ENCODE measurements around the gene SCD.

SCD gene

DNA sequence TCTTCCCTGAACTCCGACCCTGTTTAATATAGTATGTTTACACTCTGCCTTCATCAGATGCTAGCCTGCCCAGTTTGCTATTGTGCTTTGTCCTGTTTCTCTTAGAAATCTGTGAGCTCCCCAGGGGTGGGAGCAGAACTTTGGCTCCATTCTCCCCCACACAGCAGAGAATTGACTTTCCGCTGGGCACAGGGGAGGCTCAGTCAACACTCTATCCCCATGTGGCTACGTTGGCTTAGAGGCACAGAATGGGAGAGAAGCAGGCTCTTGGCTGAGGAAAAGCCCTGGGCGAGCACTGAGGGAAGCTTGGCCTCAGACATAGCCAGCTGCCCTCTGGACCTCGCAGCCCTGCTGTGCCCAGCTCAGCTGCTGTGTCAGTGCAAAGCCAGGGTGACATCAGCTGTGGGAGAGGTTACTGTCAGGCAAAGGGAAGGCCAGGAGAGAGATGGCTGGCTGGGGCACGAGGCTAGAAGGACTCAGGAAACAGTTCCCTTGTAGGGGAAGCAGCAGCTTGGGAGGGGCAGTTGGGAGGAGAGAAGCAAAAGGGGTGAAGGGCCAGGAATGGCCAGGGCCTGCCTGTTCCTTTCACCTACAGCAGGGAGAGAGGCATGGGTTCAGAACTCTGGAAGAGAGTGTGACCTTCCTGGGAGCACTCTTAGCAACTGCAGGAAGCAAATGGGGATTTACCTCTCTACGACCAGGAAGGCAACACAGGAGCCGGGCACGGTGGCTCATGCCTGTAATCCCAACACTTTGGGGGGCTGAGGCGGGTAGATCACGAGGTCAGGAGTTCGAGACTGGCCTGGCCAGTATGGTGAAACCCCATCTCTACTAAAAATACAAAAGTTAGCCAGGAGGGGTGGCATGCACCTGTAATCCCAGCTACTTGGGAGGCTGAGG lies 5.8 kb upstream of the SCD start:
- peak; percentile 62 to 80 for DNase-seq

DNA sequence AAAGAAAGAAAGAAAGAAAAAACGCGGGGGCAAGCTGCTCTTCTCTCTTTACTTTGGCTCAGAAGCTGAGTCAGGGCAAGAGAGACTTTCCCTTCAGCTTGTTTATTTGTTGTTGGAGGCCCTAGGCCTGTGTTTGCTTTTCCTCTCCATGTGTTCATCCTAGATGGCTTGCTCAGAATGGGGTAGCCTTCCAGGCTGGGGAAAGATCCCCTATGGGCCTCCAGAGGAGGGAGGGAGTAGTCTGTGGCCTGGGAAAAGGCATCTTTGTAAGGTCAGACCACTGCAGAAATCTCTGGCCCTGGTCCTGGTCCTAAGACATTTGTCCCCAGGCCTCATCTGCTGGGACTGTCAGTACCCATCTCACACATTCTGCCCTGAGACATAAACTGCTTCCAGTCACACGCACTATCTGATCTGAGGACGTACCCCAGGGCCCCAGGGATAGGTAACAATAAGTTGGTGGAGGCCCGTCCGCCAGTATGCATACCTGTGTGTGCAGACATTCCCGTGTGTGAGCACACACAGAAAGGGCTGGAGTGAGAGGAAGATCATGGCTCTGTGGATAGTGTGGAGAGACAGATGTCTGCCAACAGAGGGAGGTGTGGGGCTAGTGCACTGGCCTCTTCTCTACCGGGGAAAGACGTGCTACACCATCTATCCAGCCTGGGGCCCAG lies 4.9 kb upstream of the SCD start:
- DNase-seq, result peak; percentile 56 to 59

DNA sequence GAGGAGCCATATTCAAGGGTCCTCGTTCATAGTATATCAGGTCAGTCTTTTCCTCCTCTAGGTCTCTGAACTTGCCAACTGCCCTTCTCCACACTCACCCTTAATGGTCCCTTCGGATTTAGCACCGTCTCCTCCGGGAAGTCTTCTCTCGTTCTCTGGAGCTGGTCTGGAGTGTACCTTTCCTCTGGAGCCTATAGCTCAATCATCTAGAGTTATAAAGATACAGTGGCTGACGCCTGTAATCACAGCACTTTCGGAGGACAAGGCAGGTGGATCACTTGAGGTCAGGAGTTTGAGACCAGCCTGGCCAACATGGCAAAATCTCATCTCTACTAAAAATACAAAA lies 4.4 kb upstream of the SCD start:
- no peak for DNase-seq

DNA sequence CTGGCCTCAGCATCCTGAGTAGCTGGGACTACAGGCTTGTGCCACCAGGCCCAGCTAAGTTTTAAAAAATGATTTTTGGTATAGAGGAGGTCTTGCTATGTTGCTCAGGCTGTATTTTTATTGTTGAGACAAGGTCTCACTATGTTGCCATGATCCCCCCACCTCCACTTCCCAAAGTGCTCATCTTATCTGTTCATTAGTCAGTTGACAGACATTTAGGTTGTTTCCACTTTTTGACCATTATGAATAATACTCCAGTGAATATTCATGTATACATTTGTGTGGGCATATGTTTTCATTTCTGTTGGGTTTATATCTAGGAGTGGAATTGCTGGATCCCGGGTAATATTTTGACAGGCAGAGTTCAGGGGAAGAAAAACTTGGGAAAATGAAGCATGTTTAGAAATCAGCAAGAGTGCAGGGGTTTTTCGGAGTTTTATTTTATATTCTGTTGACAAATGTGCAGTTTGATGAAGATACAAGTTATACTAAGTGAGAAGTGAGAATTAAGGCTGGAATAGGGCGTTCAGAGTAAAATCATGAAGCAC lies 2.7 kb upstream of the SCD start:
- DNase-seq, result no peak

DNA sequence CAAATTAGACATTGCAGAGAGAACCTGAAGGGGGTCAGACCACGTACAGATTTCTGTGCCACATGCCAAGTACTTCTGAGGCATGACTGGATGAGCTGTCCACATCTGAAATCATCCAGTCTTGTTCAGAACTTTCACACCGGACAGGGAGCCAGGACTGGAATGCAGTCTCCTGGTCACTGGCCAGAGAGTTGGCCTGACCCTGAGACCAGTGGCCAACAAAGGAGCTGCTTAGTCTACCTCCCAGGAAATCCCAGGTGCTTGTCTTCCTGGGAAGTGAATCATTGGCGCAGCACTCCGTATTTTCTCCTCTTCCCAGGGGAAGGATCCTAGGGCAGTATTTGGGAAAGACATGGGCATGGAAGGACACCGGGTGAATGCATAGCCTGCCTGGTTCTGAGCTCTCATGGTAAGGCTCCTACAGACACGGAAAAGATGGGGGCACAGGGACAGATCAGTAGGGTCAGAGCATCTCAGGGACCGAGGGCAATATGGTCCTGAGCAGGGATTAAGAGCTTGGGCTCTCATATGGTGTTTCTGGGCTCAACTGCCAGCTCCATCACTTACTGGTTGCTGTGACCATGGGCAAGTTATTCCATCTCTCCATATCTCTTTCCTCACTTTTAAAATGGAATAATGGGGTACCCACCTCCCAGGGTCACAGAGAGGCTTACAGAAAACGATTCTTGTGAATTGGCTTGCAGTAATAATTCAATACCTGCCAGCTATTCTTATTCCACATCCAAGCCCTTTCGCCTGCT lies 1.3 kb upstream of the SCD start:
- no peak for DNase-seq

DNA sequence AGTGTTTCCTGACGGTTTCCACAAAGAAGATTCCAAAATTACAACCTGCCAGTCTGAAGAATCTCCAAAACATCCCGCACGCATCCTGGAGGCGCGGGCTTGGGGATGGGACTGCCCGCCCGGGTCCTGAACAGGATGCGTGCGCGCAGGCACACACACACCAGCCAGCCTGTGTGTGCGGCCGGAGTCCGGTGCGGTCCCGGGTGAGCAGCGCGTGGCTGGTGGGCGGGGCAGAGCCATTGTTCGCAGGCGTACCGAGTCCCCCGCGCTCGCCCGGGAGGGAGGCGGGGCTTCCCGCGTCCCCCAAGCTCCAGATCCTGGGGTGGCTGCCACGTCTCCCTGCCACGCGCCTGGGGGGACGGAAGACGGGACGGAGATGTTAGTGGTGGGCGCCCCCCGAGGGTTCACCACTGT lies 675 bp upstream of the SCD start:
- peak; percentile 43 to 75 for DNase-seq

DNA sequence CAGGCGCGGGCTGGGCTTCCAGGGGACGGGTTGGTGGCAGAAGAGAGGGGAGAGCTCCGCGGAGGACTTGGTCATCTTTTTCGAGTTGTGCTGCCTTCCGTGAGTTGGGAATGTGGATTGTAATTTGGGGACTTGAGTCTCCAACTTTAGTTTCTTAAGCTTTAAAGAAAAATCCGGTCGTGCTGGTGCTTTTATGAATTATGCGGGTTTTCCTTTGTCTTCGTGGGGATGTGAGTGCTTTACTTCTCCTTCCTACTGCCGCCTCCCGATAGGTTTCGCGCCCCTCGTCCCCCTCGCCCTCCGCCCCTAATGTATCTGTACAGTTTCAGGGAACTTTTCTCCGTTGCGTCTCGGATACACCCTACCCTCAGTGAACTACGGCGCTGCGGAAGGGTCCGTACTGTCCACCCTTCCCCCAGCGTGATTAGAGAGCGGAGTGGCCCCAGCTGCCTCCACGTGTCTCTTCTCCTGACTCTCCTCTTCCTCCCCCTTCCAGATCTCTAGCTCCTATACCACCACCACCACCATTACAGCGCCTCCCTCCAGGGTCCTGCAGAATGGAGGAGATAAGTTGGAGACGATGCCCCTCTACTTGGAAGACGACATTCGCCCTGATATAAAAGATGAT lies 649 bp downstream of the SCD start:
- DNase-seq, result no peak

DNA sequence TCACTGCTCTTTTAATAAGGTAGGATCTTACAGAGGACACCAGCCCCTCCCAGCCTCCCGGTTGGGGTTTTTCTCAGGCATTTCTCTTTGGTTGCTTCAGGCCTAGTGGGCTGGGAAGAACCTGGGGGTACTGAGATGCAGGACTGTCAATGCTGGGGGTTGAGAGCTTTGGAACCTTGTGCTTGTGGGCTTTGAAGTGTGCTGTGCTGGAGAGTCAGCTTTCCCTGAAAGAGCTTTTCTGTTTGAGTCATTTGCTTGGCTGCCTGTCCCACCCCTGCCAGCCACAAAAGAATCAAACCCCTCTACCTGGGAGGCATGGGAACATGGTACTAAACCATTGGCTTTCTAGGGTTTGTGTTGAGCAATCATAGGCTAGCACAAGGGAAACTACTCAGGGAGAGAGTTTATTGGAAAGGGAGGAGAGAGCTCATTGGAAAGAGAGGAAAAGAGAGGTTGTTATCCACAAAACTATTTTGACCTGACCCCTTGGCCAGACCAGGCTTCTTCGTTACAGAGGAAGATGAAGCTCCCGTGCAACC lies 1.4 kb downstream of the SCD start:
- DNase-seq, result no peak

DNA sequence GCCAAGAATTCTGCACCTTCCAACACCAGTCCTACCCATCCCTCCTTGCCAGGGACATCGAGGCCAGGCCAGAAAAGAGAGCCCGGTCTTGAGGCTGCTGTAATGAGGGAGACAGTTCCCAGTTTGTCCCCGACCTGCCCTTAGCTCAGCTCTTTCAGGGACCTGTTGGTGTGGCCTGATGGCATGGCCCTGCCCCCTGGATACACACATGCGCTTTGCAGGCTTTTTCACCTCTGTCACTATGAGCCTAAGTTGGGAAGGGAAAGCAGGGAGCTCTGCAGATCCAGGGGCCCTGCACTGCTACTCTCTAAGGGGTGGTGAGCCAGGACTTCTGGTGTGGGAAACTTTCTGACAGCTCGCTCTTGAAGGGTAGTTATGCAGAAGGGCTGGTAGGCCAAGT lies 2.1 kb downstream of the SCD start:
- DNase-seq, result no peak

DNA sequence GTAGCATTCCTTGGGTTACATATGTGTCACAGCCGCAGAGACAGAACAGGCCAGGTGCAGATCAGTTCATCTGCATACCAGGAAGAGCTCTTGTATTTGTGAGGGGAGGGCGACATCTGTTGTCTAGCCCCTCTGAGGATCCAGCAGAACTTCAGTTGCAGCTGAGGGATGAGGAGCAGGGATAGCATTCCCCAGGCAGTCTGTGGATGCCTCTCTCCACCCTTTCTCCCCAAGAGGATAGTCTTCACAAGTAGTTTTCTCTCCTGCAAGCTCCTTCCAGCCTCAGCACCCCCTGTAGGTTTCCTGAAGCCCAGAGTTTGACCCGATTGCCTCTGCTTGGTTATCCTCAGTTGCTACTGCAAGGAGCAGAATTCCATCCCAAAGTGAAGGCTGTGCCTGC lies 2.6 kb downstream of the SCD start:
- DNase-seq, result no peak

DNA sequence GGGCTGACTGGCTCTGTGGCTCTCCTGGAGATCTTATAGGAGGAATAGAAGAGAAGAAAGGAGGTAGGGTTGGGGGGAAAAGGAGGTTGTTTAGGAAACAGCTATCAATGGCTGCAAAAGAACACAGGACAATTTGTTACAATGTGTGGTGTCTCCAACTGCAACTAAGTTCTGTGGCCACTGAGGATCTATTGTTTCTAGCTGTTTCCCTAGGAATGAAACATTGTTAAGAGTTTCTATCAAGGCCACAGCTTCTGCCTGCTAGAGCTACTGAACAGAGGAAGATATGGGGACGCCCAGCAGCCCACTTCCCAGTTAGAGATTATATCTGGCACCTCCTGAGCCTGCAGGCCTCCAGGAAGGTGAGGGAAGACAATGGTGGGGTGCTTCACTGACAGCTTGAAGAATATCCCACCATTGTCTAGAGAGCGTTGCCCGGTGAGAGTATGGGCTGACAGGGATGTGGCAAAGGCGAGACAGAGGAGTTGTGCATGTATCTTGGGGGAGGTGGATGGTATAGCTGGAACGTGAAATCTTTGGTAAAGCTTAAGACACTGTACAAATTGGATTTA lies 4.0 kb downstream of the SCD start:
- DNase-seq, result no peak

DNA sequence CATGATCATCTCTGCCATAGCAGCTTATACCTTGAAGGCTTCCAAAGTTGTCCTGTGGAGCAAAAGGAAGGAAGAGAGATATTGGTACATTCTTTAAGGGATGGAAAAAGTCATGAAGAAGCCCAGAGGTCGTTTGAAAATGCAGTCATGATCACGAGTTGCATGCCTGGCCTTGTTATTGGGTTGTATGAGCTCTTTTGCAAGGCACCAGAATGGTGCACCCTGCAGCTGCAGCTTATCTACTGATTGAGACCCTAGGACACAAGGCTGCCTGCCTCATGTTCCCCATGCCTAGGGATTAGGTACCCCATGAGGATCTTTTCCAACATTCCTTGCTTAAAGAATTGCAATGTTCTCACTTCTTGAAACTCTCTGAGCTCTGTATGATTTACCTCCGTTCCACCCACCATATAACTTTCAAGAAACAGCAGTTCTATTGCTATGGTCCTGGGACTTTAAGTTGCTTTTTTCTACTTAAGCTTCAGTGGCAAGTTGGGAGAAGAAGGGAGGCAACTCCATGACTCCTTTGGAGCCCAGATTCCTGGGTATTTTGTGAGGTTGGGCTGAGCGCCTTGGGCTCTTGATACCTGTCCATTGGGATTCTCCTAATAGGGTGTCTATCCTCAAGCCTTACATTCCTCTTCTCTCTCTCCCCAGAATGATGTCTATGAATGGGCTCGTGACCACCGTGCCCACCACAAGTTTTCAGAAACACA lies 6.9 kb downstream of the SCD start:
- DNase-seq, result no peak

DNA sequence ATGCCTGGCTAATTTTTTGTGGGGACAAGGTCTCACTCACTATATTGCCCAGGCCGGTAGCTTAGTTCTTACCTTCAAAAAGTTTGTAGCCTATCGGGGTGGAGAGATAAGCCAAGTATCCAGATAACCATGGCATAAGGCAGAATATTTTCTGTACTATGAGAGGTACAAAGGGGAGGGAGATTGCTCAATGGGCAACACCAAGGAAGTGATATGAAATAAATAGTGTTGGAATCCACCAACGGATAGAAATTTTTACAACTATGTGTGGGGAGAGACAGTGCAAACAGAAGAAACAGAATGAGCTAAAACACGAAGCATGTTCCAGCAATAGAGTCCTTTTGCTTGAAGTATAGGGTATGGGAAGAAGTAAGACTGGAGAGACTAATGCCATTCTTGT lies 8.1 kb downstream of the SCD start:
- no peak for DNase-seq

DNA sequence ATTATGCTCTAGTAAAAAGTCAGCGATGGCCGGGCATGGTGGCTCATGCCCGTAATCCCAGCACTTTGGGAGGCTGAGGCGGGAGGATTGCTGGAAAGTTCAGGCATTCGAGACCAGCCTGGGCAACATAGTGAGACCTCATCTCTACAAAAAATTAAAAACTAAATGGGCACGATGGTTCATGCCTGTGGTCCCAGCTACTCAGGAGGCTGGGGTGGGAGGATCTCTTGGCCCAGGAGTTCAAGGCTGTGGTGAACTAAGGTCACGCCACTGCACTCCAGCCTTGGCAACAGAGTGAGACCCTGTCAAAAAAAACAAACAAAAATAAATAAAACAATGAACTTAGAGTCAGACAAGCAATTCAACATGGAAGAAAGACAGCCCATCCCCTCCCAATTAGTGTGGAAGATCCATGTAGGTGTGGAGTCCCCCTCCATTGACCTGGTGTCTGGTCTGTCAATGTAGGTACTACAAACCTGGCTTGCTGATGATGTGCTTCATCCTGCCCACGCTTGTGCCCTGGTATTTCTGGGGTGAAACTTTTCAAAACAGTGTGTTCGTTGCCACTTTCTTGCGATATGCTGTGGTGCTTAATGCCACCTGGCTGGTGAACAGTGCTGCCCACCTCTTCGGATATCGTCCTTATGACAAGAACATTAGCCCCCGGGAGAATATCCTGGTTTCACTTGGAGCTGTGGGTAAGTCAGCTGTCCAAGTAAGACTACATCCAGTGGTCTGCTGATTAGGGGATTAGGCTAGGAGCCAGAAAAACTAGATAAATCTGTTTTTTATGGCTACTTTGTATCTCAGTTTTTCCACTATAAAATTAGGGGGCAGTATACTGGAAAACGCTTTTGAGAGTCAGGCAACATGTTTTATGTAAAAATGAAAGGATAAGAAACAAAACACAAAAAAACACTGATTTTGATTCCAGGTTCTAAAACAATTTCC lies 9.3 kb downstream of the SCD start:
- no peak for DNase-seq

DNA sequence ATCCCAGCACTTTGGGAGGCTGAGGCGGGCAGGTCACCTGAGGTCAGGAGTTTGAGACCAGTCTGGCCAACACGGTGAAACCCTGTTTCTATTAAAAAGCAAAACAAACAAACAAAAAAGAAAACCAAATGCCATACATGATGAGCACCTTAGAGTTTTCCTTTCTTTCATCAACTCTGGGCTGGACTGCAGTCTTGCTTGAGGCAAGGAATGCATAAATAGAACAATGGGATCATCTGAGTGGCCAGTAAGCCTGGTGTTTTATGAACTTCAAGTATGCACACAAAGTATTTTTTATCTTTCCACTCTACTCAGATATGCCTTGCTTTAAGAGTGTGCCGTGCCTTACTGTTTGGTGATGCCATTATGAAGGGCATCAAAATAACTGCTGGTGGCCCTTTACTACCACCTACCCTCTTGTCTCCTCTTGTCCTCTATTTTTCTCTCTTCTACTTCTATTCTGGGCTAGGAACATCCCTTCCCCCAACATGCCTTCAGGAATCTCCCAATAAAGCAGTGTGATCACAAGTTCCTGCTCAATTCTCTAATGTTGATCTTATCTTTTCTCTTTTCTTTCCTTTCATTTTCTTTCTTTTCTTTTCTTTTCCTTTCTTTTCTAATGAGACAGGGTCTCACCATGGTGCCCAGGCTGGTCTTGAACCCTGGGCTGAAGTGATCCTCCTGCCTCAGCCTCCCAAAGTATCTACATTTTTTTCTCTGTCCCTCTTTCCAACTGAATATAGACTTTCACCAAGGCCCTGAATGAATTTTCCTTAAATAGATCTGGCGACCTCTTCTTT lies 10.2 kb downstream of the SCD start:
- DNase-seq, result no peak

DNA sequence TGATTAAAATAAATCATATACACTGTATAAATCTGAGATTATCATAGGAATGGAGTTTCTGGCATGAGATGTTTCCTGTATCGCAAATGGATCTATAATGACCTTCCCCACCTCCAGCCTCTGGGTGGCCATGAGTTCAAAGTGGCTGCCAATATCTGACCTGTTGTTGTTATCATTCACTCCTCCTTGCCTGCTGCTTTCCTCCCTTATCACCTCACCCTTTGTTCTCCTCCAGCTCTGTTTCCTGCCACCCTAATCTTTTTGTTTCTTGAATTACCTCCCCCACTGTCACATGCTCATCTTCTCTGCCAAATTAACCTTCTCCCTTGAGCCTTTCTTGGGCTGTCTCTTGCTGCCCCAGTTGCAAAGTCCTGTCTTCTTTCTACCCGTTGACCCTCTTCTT lies 12.0 kb downstream of the SCD start:
- no peak for DNase-seq

DNA sequence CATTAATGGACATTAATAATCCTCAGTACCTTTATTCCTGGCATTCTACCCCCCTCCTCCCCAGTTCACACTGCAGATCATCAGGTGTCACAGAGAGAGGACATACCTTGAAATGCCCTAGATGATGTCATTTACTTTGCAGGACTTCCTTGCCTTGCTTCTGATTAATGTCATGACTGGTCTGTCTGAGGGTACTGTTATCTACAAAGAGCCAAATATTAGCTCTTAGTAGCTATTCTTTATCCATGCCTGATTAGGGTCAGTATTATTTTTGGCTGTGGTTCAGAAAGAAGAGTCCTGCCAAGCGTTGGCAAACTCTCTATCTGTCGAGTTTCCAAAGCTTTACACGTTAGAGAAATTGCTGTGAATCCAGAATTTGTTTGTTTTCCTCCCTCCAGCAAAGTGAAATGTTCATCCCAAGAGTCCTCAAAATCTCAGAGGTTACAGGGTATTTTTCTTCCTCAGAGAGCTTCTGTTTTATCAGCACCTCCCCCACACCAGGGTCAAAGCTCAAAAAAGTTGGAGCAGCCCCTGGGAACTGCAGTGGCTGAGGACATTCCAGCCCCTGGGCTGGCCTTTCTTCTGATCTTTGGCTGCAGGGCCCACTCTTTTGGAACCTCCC lies 12.6 kb downstream of the SCD start:
- DNase-seq, result no peak

DNA sequence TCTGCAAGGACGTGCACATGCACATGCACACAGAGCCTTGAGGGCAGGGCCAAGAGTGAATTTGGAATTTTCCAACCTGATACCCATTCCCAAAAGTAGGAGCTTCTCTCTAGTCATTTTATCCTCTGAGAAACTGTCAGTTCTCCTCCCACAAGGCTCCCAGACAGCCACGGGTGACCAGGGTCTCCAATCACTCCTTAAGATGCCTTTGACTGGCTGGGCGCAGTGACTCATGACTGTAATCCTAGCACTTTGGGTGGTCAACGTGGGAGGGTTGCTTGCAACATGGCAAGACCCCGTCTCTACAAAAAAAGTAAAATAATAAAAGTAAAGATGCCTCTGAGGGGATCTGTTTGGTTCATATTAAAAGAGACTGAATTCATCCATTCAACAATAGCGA lies 13.2 kb downstream of the SCD start:
- no peak for DNase-seq

Measured in inflammatory macrophage (primary cell).